Psoas muscle (tissue), 8 donors: ENCODE measurements around the gene ARHGEF17. TPM values are rescaled to one million over a fixed set of nuclear protein-coding genes. Genes with fewer than 3 reads are reported as not detected.

Experiments
- ATAC-seq, 4 donors: fragments of 200-7000 bp; cut with Tn5 transposase; one replicate each; pipeline ENCODE4 v1.9.1; 2020; ENCODE audit warnings: moderate library complexity in 3 of 4, mild to moderate bottlenecking in 2 of 4
- DNase-seq, 2 donors: peaks; one replicate each; pipeline ENCODE4 v3.0.0-alpha.2; 2020
- H3K27ac ChIP-seq: fragments of 200-600 bp; one replicate; pipeline ENCODE4 v1.8.0; 2022
- H3K27me3 ChIP-seq, 3 donors: fragments of 200-600 bp in 1 of 3; one replicate each; pipeline versions ENCODE4 v1.6.1 to v1.8.0; 2013 to 2022; ENCODE audit warnings: low read length in 2 of 3, mild to moderate bottlenecking in 2 of 3, moderate library complexity in 1 of 3; ENCODE audit not compliant: insufficient read depth in 3 of 3
- H3K36me3 ChIP-seq, 2 donors: fragments of 200-600 bp in 1 of 2; one replicate each; pipeline versions ENCODE4 v1.6.1 to v1.8.0; 2013 to 2022; ENCODE audit warnings: low read depth in 1 of 2, mild to moderate bottlenecking in 1 of 2, moderate library complexity in 1 of 2; ENCODE audit not compliant: insufficient read depth in 1 of 2
- H3K4me1 ChIP-seq: fragments of 200-600 bp; one replicate; pipeline ENCODE4 v1.8.0; 2022
- H3K4me3 ChIP-seq: fragments of 200-600 bp; one replicate; pipeline ENCODE4 v1.8.0; 2022; ENCODE audit warnings: mild to moderate bottlenecking
- H3K9me3 ChIP-seq: fragments of 200-600 bp; one replicate; pipeline ENCODE4 v1.8.0; 2022
- WGBS, 3 donors: extraction: QIAGEN DNeasy Blood & Tissue Kit; methylation state at CpG; one replicate each; pipeline versions ENCODE4 v1.1.6 to v1.1.7; 2013; 5-methylcytosine and 5-hydroxymethylcytosine counted together
- intact Hi-C, 2 donors: fragments of 100-400 bp; cut with DNase I; formaldehyde crosslinking; loops; one replicate each; pipeline versions ENCODE4 v1.11.0 to v1.14.2; 2022
- polyA plus RNA-seq, 3 donors: library from polyadenylated mRNA; stranded (reverse); fragments of 200-250 nt; gene quantifications; one replicate each; pipeline ENCODE4 v1.2.3, GENCODE V29; 2013
- total RNA-seq, 4 donors: library from RNA; stranded (reverse); fragmentation: NEBNext Ultra II Directional in 2 of 4; extraction: Animal tissue kit (Norgen Biotek cat#: 25700) in 2 of 4; gene quantifications; one replicate each; pipeline versions ENCODE4 v1.2.1 to v1.2.4, GENCODE V29; 2021 to 2023
- TF ChIP-seq, protein P1 (sequence below): fragments of 200-600 bp; IDR thresholded peaks from one replicate; pipeline ENCODE4 v1.8.0; 2022; ENCODE audit warnings: antibody characterized with exemption
- donor health status: healthy with polysubstance abuse.
- donor health status: DM: no; HTN: no; CAD: no; lungs with moderate emphysema.
- donor health status: Bipolar disorder and iron deficiency.
- donor health status: healthy.
- donor health status: DM: yes; HTN: yes; CAD: no.
- donor health status: DM: no; HTN: no; CAD: no.
- donor health status: DM: no; HTN: no; CAD: no.
- donor health status: DM: yes; HTN: yes; CAD: no.

The ARHGEF17 gene
- total and polyA plus RNA-seq, 7 donors, result 5.7 to 38.4 (median 10.8) TPM

- Histone ChIP-seq H3K36me3 (peaks cover 5 to 26% of the 10 kb centered on the region in 2 donors), H3K9me3 (no peaks in the 10 kb centered on the region), H3K27me3 (no peaks in the 10 kb centered on the region), H3K4me3 (no peak overlapping the region), H3K4me1 (peaks cover 29% of the 10 kb centered on the region), H3K27ac (peak overlapping the region; percentile 59)
- TF ChIP-seq, protein P1, sequence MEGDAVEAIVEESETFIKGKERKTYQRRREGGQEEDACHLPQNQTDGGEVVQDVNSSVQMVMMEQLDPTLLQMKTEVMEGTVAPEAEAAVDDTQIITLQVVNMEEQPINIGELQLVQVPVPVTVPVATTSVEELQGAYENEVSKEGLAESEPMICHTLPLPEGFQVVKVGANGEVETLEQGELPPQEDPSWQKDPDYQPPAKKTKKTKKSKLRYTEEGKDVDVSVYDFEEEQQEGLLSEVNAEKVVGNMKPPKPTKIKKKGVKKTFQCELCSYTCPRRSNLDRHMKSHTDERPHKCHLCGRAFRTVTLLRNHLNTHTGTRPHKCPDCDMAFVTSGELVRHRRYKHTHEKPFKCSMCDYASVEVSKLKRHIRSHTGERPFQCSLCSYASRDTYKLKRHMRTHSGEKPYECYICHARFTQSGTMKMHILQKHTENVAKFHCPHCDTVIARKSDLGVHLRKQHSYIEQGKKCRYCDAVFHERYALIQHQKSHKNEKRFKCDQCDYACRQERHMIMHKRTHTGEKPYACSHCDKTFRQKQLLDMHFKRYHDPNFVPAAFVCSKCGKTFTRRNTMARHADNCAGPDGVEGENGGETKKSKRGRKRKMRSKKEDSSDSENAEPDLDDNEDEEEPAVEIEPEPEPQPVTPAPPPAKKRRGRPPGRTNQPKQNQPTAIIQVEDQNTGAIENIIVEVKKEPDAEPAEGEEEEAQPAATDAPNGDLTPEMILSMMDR, result no peak
- intact Hi-C loops, result no loop called here
- ATAC-seq (peak in 1 of 4 donors; percentile 9), DNase-seq (no peak)
- 94 to 98% (median 97%) methylated on average over 2 of the region's 2 CpGs for WGBS, 3 donors
These were observed 108.7 kb downstream of the ARHGEF17 start for GRCh38 chr11:73416786-73417185.

Other genes starting within 250 kb of the ARHGEF17 start
- gene FCHSD2, start 166.0 kb upstream of the ARHGEF17 start, total RNA-seq, result 10 to 100 TPM in 3 of 4 donors, 1 to 10 TPM in 1; 9.7 to 18.5 (median 15.1) TPM
- 1 to 10 TPM; 5.7 to 9.6 (median 8.0) TPM for gene FCHSD2, start 166.0 kb upstream of the ARHGEF17 start, polyA plus RNA-seq
- 10 to 100 TPM; 18.7 to 90.9 (median 43.8) TPM for gene P2RY2, start 90.0 kb upstream of the ARHGEF17 start, total RNA-seq
- 10 to 100 TPM; 43.8 to 50.9 (median 44.9) TPM for gene P2RY2, start 90.0 kb upstream of the ARHGEF17 start, polyA plus RNA-seq
- gene P2RY6, start 35.9 kb upstream of the ARHGEF17 start, total RNA-seq, result 1 to 10 TPM in 3 of 4 donors, under 1 TPM in 1; 0.96 to 2.5 (median 1.5) TPM
- 1 to 10 TPM in 2 of 3 donors, under 1 TPM in 1; 0.59 to 1.6 (median 1.2) TPM for gene P2RY6, start 35.9 kb upstream of the ARHGEF17 start, polyA plus RNA-seq
- gene RELT, start 68.1 kb downstream of the ARHGEF17 start, total RNA-seq, result 10 to 100 TPM in 3 of 4 donors, 1 to 10 TPM in 1; 9.0 to 33.0 (median 17.2) TPM
- 10 to 100 TPM in 2 of 3 donors, 1 to 10 TPM in 1; 4.9 to 15.8 (median 15.5) TPM for gene RELT, start 68.1 kb downstream of the ARHGEF17 start, polyA plus RNA-seq